GM12878 (cell line): ENCODE measurements around the gene SULT1C3.

ENCODE experiments used
- CTCF ChIP-seq, 3 experiments: IDR thresholded peaks in 2 of 3; conservative IDR thresholded peaks in 1 of 3; 2 replicates each; pipeline ENCODE4 v1.5.1; 2011; ENCODE audit warnings: low read depth in 3 of 3, low read length in 3 of 3, mild to moderate bottlenecking in 3 of 3, control low read depth in 2 of 3, moderate library complexity in 2 of 3, inconsistent platforms in 1 of 3, mixed read lengths in 1 of 3; ENCODE audit not compliant: control insufficient read depth in 2 of 3, insufficient read depth in 1 of 3; ENCODE audit errors: extremely low read depth in 1 of 3
- E2F4 ChIP-seq: IDR thresholded peaks from 2 replicates; pipeline ENCODE4 v1.6.1; 2012; ENCODE audit warnings: low read depth, low read length, improper control_type of control experiment
- FOXM1 ChIP-seq: IDR thresholded peaks from 2 replicates; pipeline ENCODE4 v1.6.1; 2012; ENCODE audit warnings: low read depth, mild to moderate bottlenecking, inconsistent platforms, low read length, moderate library complexity
- KDM1A ChIP-seq: fragments of 200-600 bp; sonication (generic); IDR thresholded peaks from 2 replicates; pipeline ENCODE4 v1.6.1; 2016; ENCODE audit warnings: borderline replicate concordance
- POLR2AphosphoS5 ChIP-seq: IDR thresholded peaks from 2 replicates; pipeline ENCODE4 v1.6.1; 2011; ENCODE audit warnings: mild to moderate bottlenecking, low read length, inconsistent platforms
- REST ChIP-seq: IDR thresholded peaks from 2 replicates; pipeline ENCODE4 v1.6.1; 2012; ENCODE audit warnings: mild to moderate bottlenecking, low read depth, low read length
- SP1 ChIP-seq: IDR thresholded peaks from one replicate; pipeline ENCODE4 v1.6.1; 2011; ENCODE audit warnings: low read depth, low read length
- TCF3 ChIP-seq: IDR thresholded peaks from 2 replicates; pipeline ENCODE4 v1.6.1; 2012; ENCODE audit warnings: low read depth, mild to moderate bottlenecking, low read length, borderline replicate concordance; ENCODE audit not compliant: insufficient read depth
- TCF7 ChIP-seq: IDR thresholded peaks from 2 replicates; pipeline ENCODE4 v1.6.1; 2014; ENCODE audit warnings: antibody characterized with exemption, borderline replicate concordance

- TF ChIP-seq FOXM1: no peak
- no peak for TF ChIP-seq TCF7
- TF ChIP-seq KDM1A: no peak
- TF ChIP-seq SP1: no peak
- TF ChIP-seq CTCF (IDR thresholded peaks at IDR 0.05 in 2 of 3, conservative IDR thresholded peaks at IDR 0.05 in 1 of 3; ENCODE audit: control insufficient read depth in 2 of 3, extremely low read depth in 1 of 3, insufficient read depth in 1 of 3, low read depth in 3 of 3, low read length in 3 of 3): no peak
- no peak for TF ChIP-seq E2F4
- TF ChIP-seq TCF3: no peak
- TF ChIP-seq REST: no peak
- TF ChIP-seq POLR2AphosphoS5: no peak
Measured at GRCh38 chr2:108220942-108221541, 18.7 kb upstream of the SULT1C3 start.
